Activated T-cell treated with anti-CD3 and anti-CD28 coated beads, Interleukin-2, amount 50 U/mL, for 72 hours (primary cell): ENCODE results near the gene RNF31. TPM values are rescaled to one million over a fixed set of nuclear protein-coding genes. Genes with fewer than 3 reads are reported as not detected.
A peak's percentile ranks its signal among the peaks of the same experiment; 100 is the strongest.
"Not testable (repeated sequence)": the region's sequence is repeated elsewhere in the genome, so short reads cannot be mapped to it uniquely, and the experiment has no call there.

Source experiments
- ATAC-seq, 2 donors: fragments of 150-1000 bp; cut with Tn5 transposase; replicated peaks in 1 of 2; 2 replicates each; pipeline ENCODE4 v1.10.0; 2021; ENCODE audit warnings: moderate library complexity in 2 of 2, mild to moderate bottlenecking in 1 of 2
- DNase-seq, 2 donors: peaks; one replicate each; pipeline ENCODE4 v3.0.0; 2021 to 2022; ENCODE audit warnings: mixed read lengths in 1 of 2
- H3K27ac Mint-ChIP-seq: one replicate; pipeline ENCODE4 v1.8.0; 2022; ENCODE audit warnings: mild to moderate bottlenecking, moderate library complexity, mixed read lengths
- H3K27me3 Mint-ChIP-seq: one replicate; pipeline ENCODE4 v1.8.0; 2022; ENCODE audit warnings: low read depth, mixed read lengths
- H3K36me3 Mint-ChIP-seq, 2 donors: one replicate each; pipeline ENCODE4 v1.8.0; 2022; ENCODE audit warnings: mixed read lengths in 2 of 2, mild to moderate bottlenecking in 1 of 2; ENCODE audit not compliant: insufficient read depth in 2 of 2
- H3K4me1 Mint-ChIP-seq: one replicate; pipeline ENCODE4 v1.8.0; 2022; ENCODE audit warnings: low read depth, mixed read lengths
- H3K4me3 Mint-ChIP-seq, 2 donors: one replicate each; pipeline ENCODE4 v1.8.0; 2022; ENCODE audit warnings: mild to moderate bottlenecking in 2 of 2, mixed read lengths in 2 of 2, moderate library complexity in 2 of 2
- H3K9me3 Mint-ChIP-seq, 2 donors: one replicate each; pipeline ENCODE4 v1.8.0; 2022; ENCODE audit warnings: mixed read lengths in 2 of 2
- total RNA-seq, 2 donors: library from RNA; stranded (reverse); gene quantifications; one replicate each; pipeline ENCODE4 v1.2.3, GENCODE V29; 2022

Gene RNF31
- total RNA-seq, 2 donors from 2014 or later, result 88.7 to 90.6 TPM

DNA sequence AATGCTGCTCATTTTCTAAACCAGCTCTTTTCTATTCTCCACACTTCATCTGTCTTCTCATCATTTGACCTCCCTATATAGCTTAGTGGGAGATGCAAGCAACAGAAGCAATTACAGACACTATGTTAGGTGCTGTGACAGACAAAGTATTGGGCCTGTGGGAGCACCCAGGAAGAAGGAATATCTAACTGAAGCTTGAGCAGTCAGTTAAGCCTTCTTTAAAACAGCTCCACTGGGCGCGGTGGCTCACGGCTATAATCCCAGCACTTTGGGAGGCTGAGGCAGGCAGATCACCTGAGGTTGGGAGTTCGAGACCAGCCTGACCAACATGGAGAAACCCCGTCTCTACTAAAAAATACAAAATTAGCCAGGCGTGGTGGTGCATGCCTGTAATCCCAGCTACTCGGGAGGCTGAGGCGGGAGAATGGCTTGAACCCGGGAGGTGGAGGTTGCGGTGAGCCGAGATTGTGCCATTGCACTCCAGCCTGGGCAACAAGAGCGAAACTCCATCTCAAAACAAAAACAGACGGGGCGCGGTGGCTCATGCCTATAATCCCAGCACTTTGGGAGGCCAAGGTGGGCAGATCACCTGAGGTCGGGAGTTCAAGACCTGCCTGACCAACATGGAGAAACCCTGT is 56.1 kb downstream of the RNF31 start:
- not testable (repeated sequence) for ATAC-seq, H3K27me3 Mint-ChIP-seq, DNase-seq, H3K9me3 Mint-ChIP-seq, H3K27ac Mint-ChIP-seq, H3K4me3 Mint-ChIP-seq
- Mint-ChIP-seq H3K36me3 (peaks cover 27 to 48% of the 10 kb centered on the region in 2 donors), H3K4me1 (peaks cover 22% of the 10 kb centered on the region)

- no peak for ATAC-seq
- peaks cover 11% of the 10 kb centered on the region for H3K4me1 Mint-ChIP-seq
Measured at GRCh38 chr14:24204163-24205146, 57.2 kb downstream of the RNF31 start.

GRCh38 chr14:24206260-24207103 is 59.2 kb downstream of the RNF31 start:
- no peak for DNase-seq
- no peaks in the 10 kb centered on the region for H3K27me3 Mint-ChIP-seq
- peaks cover 6 to 7% of the 10 kb centered on the region in 2 donors for H3K9me3 Mint-ChIP-seq
- no peak overlapping the region for H3K4me3 Mint-ChIP-seq
- H3K36me3 Mint-ChIP-seq, result peaks cover 27 to 47% of the 10 kb centered on the region in 2 donors
- peaks cover 24% of the 10 kb centered on the region for H3K4me1 Mint-ChIP-seq
- ATAC-seq, result no peak
- H3K27ac Mint-ChIP-seq, result peak overlapping the region; percentile 40

More at GRCh38 chr14:24204163-24205146, 57.2 kb downstream of the RNF31 start:
- no peak overlapping the region for H3K4me3 Mint-ChIP-seq
- no peak for DNase-seq
- H3K9me3 Mint-ChIP-seq, result peaks cover 6 to 10% of the 10 kb centered on the region in 2 donors
- H3K27ac Mint-ChIP-seq, result no peak overlapping the region
- H3K27me3 Mint-ChIP-seq, result no peaks in the 10 kb centered on the region
- peaks cover 24 to 40% of the 10 kb centered on the region in 2 donors for H3K36me3 Mint-ChIP-seq

GRCh38 chr14:24207104-24207551 is 59.8 kb downstream of the RNF31 start:
- ATAC-seq (peak in 1 of 2 donors; percentile 41), DNase-seq (no peak)
- no peak overlapping the region for H3K4me3 Mint-ChIP-seq
- peaks cover 25 to 44% of the 10 kb centered on the region in 2 donors for H3K36me3 Mint-ChIP-seq
- H3K4me1 Mint-ChIP-seq, result peaks cover 31% of the 10 kb centered on the region
- H3K27me3 Mint-ChIP-seq, result no peaks in the 10 kb centered on the region
- peaks cover 3 to 5% of the 10 kb centered on the region in 2 donors for H3K9me3 Mint-ChIP-seq
- H3K27ac Mint-ChIP-seq, result peak overlapping the region; percentile 40

DNA sequence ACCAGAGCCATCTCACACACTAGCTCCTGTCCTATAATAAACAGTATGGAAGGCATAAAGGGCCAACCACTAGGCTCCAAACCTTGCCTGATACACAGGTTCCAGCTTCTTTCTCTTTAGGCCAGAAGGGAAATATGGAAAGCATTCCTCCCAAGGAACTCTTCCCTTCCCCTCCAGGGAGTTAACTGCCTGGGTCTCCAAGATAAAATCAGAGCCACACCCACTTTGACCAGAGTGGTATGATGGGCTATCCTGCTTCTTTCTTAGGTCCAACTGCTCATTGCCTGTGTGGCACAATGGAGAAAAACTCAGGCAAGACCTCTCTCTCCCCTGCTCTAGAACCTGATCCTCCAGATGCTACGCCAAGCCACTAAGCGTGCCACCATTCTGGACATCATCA is 60.3 kb downstream of the RNF31 start:
- H3K27me3 Mint-ChIP-seq, result no peaks in the 10 kb centered on the region
- ATAC-seq (no peak), DNase-seq (no peak)
- H3K27ac Mint-ChIP-seq, result peak overlapping the region; percentile 45
- peaks cover 25 to 40% of the 10 kb centered on the region in 2 donors for H3K36me3 Mint-ChIP-seq
- H3K4me1 Mint-ChIP-seq, result peaks cover 36% of the 10 kb centered on the region
- peaks cover 3 to 4% of the 10 kb centered on the region in 2 donors for H3K9me3 Mint-ChIP-seq
- H3K4me3 Mint-ChIP-seq, result no peak overlapping the region

Other genes with a start within 250 kb of the RNF31 start
- 10 to 100 TPM; 21.6 to 24.4 TPM for gene DHRS4, start 193.7 kb upstream of the RNF31 start, total RNA-seq
- gene DHRS4L2, start 158.6 kb upstream of the RNF31 start, total RNA-seq, result 10 to 100 TPM; 24.7 to 27.2 TPM
- 1 to 10 TPM; 1.9 to 2.1 TPM for gene CARMIL3, start 95.5 kb upstream of the RNF31 start, total RNA-seq
- gene CPNE6, start 75.9 kb upstream of the RNF31 start, total RNA-seq, result under 1 TPM; 0.12 to 0.14 TPM
- 100 to 1,000 TPM; 161 to 180 TPM for gene PCK2, start 53.2 kb upstream of the RNF31 start, total RNA-seq
- gene DCAF11, start 32.7 kb upstream of the RNF31 start, total RNA-seq, result 100 to 1,000 TPM; 109 to 124 TPM
- 1 to 10 TPM; 5.2 TPM for gene NRL, start 32.5 kb upstream of the RNF31 start, total RNA-seq
- gene FITM1, start 16.8 kb upstream of the RNF31 start, total RNA-seq, result 1 to 10 TPM in 1 of 2 donors, under 1 TPM in 1; 0.46 to 2.2 TPM
- 100 to 1,000 TPM; 342 to 378 TPM for gene PSME1, start 11.3 kb upstream of the RNF31 start, total RNA-seq
- 10 to 100 TPM; 38.0 to 56.5 TPM for gene EMC9, start 5.9 kb upstream of the RNF31 start, total RNA-seq
- gene PSME2, start 888 bp upstream of the RNF31 start, total RNA-seq, result 100 to 1,000 TPM; 369 to 376 TPM
- gene IRF9, start 13.8 kb downstream of the RNF31 start, total RNA-seq, result 100 to 1,000 TPM; 245 to 263 TPM
- gene REC8, start 24.6 kb downstream of the RNF31 start, total RNA-seq, result 10 to 100 TPM; 48.0 to 57.9 TPM
- 10 to 100 TPM; 30.9 to 38.0 TPM for gene IPO4, start 41.3 kb downstream of the RNF31 start, total RNA-seq
- gene TM9SF1, start 47.9 kb downstream of the RNF31 start, total RNA-seq, result 10 to 100 TPM; 27.4 to 32.5 TPM
- under 1 TPM in 1 of 2 donors, not detected in 1; 0.88 TPM for gene TSSK4, start 58.2 kb downstream of the RNF31 start, total RNA-seq
- 100 to 1,000 TPM; 105 to 119 TPM for gene CHMP4A, start 66.0 kb downstream of the RNF31 start, total RNA-seq
- 10 to 100 TPM; 16.8 to 20.2 TPM for gene MDP1, start 68.6 kb downstream of the RNF31 start, total RNA-seq
- 100 to 1,000 TPM; 127 to 148 TPM for gene NEDD8, start 84.9 kb downstream of the RNF31 start, total RNA-seq
- 10 to 100 TPM; 67.5 to 75.5 TPM for gene GMPR2, start 85.4 kb downstream of the RNF31 start, total RNA-seq
- gene TINF2, start 95.1 kb downstream of the RNF31 start, total RNA-seq, result 100 to 1,000 TPM in 1 of 2 donors, 10 to 100 TPM in 1; 87.7 to 103 TPM
- 10 to 100 TPM in 1 of 2 donors, 1 to 10 TPM in 1; 9.3 to 14.0 TPM for gene TGM1, start 115.7 kb downstream of the RNF31 start, total RNA-seq
- 10 to 100 TPM; 53.8 to 56.2 TPM for gene RABGGTA, start 124.1 kb downstream of the RNF31 start, total RNA-seq
- 10 to 100 TPM; 28.5 to 29.0 TPM for gene DHRS1, start 152.3 kb downstream of the RNF31 start, total RNA-seq
- 10 to 100 TPM; 31.7 to 34.0 TPM for gene NOP9, start 152.4 kb downstream of the RNF31 start, total RNA-seq
- gene CIDEB, start 160.5 kb downstream of the RNF31 start, total RNA-seq, result 10 to 100 TPM; 11.6 to 12.9 TPM
- gene LTB4R2, start 162.6 kb downstream of the RNF31 start, total RNA-seq, result 10 to 100 TPM; 21.5 to 23.4 TPM
- 10 to 100 TPM; 27.1 to 28.5 TPM for gene LTB4R, start 164.0 kb downstream of the RNF31 start, total RNA-seq
- gene ADCY4, start 187.6 kb downstream of the RNF31 start, total RNA-seq, result 1 to 10 TPM; 4.6 to 6.9 TPM
- gene RIPK3, start 192.5 kb downstream of the RNF31 start, total RNA-seq, result 10 to 100 TPM; 11.0 to 18.6 TPM
- 10 to 100 TPM in 1 of 2 donors, 1 to 10 TPM in 1; 2.6 to 11.3 TPM for gene NFATC4, start 220.7 kb downstream of the RNF31 start, total RNA-seq